HUES6 (cell line): ENCODE results near the gene ACKR2.

Source experiments
- H3K27ac ChIP-seq: 2 replicates; pipeline ENCODE4 v1.7.0; 2013; ENCODE audit warnings: low read depth, mild to moderate bottlenecking, low read length, inconsistent platforms
- H3K27me3 ChIP-seq: 2 replicates; pipeline ENCODE4 v1.6.1; 2013; ENCODE audit warnings: low read length; ENCODE audit not compliant: control insufficient read depth, insufficient read depth
- H3K36me3 ChIP-seq: 2 replicates; pipeline ENCODE4 v1.6.1; 2013; ENCODE audit warnings: low read length; ENCODE audit not compliant: control insufficient read depth, insufficient read depth
- H3K4me1 ChIP-seq: 2 replicates; pipeline ENCODE4 v1.6.1; 2013; ENCODE audit warnings: low read length; ENCODE audit not compliant: control insufficient read depth, insufficient read depth
- H3K4me3 ChIP-seq: 2 replicates; pipeline ENCODE4 v1.5.1; 2013; ENCODE audit warnings: low read depth, low read length
- H3K9ac ChIP-seq: one replicate; pipeline ENCODE4 v1.6.1; 2013; ENCODE audit warnings: mild to moderate bottlenecking, low read length
- H3K9me3 ChIP-seq: 2 replicates; pipeline ENCODE4 v1.6.1; 2013; ENCODE audit warnings: low read depth, low read length; ENCODE audit not compliant: control insufficient read depth, insufficient read depth

ACKR2 gene

DNA sequence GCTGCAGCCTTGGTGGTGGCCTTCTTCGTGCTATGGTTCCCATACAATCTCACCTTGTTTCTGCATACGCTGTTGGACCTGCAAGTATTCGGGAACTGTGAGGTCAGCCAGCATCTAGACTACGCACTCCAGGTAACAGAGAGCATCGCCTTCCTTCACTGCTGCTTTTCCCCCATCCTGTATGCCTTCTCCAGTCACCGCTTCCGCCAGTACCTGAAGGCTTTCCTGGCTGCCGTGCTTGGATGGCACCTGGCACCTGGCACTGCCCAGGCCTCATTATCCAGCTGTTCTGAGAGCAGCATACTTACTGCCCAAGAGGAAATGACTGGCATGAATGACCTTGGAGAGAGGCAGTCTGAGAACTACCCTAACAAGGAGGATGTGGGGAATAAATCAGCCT is 56.0 kb downstream of the ACKR2 start:
- H3K27me3 ChIP-seq, result no peaks in the 10 kb centered on the region
- no peaks in the 10 kb centered on the region for H3K4me1 ChIP-seq
- H3K27ac ChIP-seq, result no peak overlapping the region
- no peaks in the 10 kb centered on the region for H3K9me3 ChIP-seq
- no peaks in the 10 kb centered on the region for H3K36me3 ChIP-seq
- H3K4me3 ChIP-seq, result no peak overlapping the region
- no peak overlapping the region for H3K9ac ChIP-seq

DNA sequence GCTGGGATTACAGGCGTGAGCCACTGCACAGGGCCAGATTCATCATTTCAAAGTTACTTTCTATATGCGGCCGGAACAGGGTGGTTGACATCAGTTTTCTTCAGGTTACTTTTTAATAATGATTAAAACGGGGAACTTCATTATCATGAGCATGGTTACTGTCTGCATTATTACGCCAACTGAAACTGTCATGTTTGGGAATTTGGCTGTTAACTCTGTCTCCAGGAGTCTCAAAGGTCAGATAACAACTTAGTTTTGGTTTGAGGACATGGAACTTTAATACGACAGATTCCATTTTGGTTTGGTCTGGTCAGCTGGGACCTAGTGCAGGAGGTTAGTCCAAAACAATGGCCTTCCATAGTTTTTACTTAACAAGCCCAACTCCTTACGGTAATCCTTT is 57.9 kb downstream of the ACKR2 start:
- H3K4me3 ChIP-seq, result no peak overlapping the region
- H3K9ac ChIP-seq, result no peak overlapping the region
- no peaks in the 10 kb centered on the region for H3K27me3 ChIP-seq
- H3K4me1 ChIP-seq, result no peaks in the 10 kb centered on the region
- H3K9me3 ChIP-seq, result no peaks in the 10 kb centered on the region
- H3K27ac ChIP-seq, result no peak overlapping the region
- no peaks in the 10 kb centered on the region for H3K36me3 ChIP-seq

DNA sequence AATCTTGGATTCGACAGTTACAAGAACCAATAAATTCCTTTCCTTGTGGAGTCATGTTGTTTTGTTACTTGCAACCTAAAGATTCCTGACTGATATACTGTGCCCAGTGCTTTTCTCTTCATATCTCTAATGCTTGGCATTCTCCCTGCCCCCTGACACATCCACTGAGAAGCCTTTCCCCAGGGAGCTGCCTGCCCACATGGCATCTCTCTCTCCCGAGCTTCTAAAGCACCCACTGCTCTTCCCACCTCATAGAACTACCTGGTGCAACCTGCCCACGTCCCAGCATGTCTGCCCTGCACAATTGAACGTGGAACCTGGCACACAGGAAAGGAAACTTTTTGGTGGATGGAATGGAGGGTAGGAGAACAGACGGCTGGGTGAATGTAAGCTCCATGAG is 59.6 kb downstream of the ACKR2 start:
- no peaks in the 10 kb centered on the region for H3K9me3 ChIP-seq
- H3K27me3 ChIP-seq, result no peaks in the 10 kb centered on the region
- H3K36me3 ChIP-seq, result no peaks in the 10 kb centered on the region
- no peak overlapping the region for H3K27ac ChIP-seq
- H3K4me1 ChIP-seq, result no peaks in the 10 kb centered on the region
- no peak overlapping the region for H3K9ac ChIP-seq
- no peak overlapping the region for H3K4me3 ChIP-seq

DNA sequence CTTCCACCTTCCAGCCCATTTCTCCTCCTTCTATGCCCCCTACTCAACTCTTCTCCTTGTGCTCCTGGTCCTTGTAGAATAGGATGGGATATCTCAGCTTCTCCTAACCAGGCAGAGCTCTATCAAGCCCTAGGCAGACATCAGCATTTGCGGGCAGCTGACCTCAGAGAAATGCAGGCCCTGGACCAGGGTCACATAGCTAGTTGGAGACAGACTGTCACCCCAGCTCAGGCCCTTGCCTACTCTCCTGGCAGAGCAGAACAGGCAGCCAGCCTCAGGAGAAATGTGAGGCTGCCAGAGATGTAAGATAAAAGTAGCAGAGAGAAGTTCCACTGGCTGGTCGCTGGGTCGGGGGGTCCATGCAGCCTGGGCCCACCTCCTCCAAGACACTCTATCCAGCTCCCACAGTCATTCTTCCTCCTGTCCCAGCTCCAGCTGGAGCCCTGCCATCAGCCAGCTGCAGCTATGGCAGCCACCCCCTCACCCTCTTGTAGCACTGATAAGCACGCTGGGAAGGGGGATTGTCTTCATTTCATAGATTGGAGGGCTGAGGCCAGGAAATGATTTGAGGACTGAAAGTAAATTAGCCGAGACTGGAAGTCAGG is 62.4 kb downstream of the ACKR2 start:
- Histone ChIP-seq H3K36me3 (no peaks in the 10 kb centered on the region), H3K27me3 (0 out of 2 replicates have a peak, but pooled peaks cover 5% of the 10 kb centered on the region), H3K9me3 (no peaks in the 10 kb centered on the region), H3K4me1 (no peaks in the 10 kb centered on the region), H3K9ac (no peak overlapping the region), H3K4me3 (no peak overlapping the region), H3K27ac (no peak overlapping the region)

DNA sequence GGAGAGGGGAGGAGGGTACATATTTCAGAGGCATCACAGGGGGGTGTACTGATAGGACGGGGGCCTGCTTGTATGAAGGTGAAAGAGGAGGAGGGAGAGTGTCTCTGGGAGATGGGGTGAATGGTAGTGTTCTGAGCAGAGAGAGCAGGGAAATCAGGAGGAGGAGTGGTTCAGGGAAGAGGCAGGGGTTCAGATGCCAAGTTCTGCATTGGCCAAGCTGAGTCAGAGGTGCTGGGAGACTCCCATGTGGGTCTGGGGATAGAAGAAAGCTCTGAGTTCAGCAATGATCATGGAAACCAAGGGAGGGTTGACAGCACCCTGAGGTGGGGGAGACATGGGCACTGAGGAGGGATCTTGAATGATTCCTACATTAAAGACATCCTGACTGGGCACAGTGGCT is 63.5 kb downstream of the ACKR2 start:
- H3K27ac ChIP-seq, result no peak overlapping the region
- no peak overlapping the region for H3K4me3 ChIP-seq
- H3K4me1 ChIP-seq, result no peaks in the 10 kb centered on the region
- no peak overlapping the region for H3K9ac ChIP-seq
- no peaks in the 10 kb centered on the region for H3K36me3 ChIP-seq
- no peaks in the 10 kb centered on the region for H3K9me3 ChIP-seq
- H3K27me3 ChIP-seq, result 0 out of 2 replicates have a peak, but pooled peaks cover 5% of the 10 kb centered on the region

DNA sequence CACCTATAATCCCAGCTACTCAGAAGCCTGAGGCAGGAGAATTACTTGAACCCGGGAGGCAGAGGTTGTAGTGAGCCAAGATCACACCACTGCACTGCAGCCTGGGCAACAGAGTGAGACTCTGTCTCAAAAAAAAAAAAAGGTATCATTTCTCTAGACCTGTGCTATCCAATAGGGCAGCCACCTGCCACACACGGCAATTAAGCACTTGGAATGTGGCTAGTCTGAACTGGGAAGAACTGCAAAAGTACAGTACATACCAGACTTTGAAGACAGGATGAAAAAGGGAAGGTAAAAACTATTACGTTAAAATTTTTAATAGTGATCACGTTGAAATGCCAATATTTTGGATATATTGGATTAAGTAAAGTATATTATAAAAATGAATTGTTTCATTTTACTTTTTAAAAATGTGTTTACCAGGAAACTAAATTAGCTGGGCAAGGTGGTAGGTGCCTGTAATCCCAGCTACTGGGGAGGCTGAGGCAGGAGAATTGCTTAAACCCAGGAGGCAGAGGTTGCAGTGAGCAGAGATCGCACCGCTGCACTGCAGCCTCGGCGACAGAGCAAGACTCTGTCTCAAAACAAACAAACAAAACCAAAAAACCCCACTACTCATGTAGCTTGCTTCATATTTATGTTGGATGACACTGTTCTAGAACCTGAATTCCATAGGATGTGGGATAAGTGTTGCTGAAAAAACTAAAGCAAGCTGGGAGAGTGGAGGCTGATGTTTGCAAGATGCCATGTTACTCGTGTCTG is 64.2 kb downstream of the ACKR2 start:
- Histone ChIP-seq H3K9ac (no peak overlapping the region), H3K4me3 (no peak overlapping the region), H3K9me3 (no peaks in the 10 kb centered on the region), H3K4me1 (no peaks in the 10 kb centered on the region), H3K27ac (no peak overlapping the region), H3K36me3 (no peaks in the 10 kb centered on the region), H3K27me3 (0 out of 2 replicates have a peak, but pooled peaks cover 5% of the 10 kb centered on the region)

DNA sequence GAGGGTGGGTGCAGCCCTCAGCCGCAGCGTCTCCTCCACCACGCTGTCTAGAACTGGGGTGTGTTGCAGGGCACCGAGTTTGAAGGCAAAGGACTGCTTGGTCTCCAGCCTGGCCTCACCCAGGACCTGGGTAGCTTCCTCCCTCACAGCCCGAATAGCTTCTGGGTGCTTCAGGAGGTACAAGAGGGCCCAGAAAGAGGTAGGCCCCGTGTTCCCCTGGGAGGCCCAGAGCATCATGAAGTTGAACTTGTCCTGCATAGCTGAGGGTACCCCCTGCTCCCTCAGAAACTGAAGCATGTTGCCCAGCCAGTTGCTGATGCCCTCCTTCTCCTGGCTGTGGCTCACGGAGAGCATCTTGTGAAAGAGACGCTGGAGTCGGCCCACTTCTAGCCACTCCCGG is 65.5 kb downstream of the ACKR2 start:
- Histone ChIP-seq H3K27ac (no peak overlapping the region), H3K36me3 (no peaks in the 10 kb centered on the region), H3K27me3 (0 out of 2 replicates have a peak, but pooled peaks cover 5% of the 10 kb centered on the region), H3K9me3 (no peaks in the 10 kb centered on the region), H3K9ac (no peak overlapping the region), H3K4me1 (no peaks in the 10 kb centered on the region), H3K4me3 (no peak overlapping the region)

DNA sequence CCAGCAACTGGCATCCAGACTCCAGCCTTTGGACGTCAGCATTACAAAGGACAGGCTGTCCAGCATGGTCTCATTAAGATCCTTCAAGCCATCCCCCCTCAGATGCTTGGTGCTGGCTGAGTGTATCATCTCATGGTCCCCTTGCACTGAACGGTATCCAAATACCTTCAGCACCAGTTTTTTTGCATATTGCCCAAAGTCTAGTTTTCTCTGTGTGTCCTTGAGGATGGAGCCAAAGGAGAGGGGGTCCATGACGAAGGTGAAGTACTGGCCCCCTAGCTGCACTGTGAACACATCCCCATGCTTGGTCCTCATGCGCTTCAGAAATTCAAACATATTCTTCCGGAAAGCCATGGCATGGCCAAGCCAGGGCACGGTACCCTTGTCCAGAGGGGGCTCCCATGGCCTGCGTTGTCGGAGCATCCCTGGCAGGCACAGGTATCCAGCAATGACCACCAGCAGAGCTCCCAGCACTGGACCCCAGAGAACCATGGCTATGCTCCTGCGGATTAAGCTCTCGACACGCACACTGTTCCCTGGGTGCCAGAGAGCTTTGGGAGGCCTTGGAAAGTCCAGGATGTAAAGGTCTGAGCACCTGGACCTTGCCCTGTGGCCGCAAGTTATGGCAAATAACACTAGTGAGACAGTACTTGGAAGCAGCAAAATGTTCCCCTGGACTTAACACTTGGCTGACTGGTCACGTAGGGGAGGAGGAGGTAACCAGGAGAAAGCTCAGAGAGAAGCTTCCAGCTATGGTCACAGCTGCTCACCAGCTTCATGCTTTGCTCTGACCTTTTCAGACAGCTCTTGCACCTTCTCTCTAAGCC is 66.3 kb downstream of the ACKR2 start, which contains the start of gene CYP8B1:
Gene CYP8B1, minus strand, starts transcription at position 555 of the 827 bp plus-strand sequence. Its CDS starts 63 bp downstream, at position 492.
- Histone ChIP-seq H3K4me1 (peaks cover 3% of the 10 kb centered on the region; the same call in 1 of the 2 replicates), H3K9ac (no peak within 1 kb of the TSS), H3K27me3 (0 out of 2 replicates have a peak, but pooled peaks cover 5% of the 10 kb centered on the region), H3K9me3 (no peaks in the 10 kb centered on the region), H3K36me3 (no peaks in the 10 kb centered on the region), H3K27ac (no peak within 1 kb of the TSS), H3K4me3 (no peak within 1 kb of the TSS)

DNA sequence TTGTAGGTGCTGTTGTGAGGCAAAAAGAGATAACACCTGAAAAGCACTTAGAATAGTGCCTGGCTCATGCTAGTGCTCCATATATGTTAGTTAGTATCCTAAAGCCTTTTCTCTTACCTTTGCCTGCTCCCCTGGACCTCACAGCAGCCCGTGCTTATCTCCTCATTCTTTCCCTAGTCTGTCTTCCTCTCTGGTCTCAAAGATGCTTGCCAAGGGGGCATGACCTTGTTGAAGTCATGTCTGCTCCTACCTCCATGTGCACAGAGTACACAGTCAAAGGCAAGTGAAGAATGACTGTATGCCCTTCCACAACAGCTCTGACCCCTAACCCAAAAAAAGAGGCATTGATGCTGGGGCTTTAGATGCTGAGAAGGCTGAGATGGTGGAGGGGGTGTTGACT is 67.2 kb downstream of the ACKR2 start:
- Histone ChIP-seq H3K36me3 (no peaks in the 10 kb centered on the region), H3K9ac (no peak overlapping the region), H3K4me3 (no peak overlapping the region), H3K9me3 (no peaks in the 10 kb centered on the region), H3K4me1 (peaks cover 7% of the 10 kb centered on the region), H3K27me3 (0 out of 2 replicates have a peak, but pooled peaks cover 5% of the 10 kb centered on the region), H3K27ac (no peak overlapping the region)

DNA sequence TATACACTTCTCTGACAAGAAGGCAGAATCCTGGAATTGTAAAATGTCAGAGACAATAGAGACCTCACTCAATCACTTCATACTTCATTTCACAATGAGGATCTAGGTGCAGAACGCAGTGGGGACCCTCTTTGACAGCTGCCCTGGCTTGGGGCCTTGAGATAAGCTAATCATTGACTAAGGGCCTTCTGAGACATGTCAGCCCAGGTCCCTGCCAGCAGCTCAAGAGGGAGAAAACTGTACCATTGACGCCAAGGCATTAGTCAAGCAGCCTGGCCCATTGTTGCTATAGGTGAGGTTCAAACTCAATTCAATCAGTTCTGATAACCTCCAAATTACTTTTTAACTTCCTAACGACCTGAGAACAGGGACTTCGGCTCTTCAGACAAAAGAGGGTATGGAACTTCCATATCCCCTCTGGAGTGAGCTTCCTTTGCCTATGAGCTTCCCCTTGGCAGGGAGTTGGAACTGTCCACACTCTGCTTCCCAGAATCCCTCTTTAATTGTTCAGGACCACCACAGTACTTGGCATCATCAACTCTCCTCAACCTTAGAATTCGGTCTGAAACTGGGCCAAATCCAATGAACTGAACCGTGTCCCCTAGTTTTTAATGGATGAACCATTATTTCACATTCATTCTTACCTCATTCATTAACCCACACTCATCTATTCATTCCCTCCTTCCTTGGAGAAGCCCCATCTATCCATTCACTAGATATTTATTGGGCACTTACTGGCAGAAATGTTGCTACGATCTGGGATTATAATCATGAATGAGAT is 67.9 kb downstream of the ACKR2 start:
- H3K27me3 ChIP-seq, result 0 out of 2 replicates have a peak, but pooled peaks cover 5% of the 10 kb centered on the region
- peaks cover 11% of the 10 kb centered on the region for H3K4me1 ChIP-seq
- no peaks in the 10 kb centered on the region for H3K36me3 ChIP-seq
- no peak overlapping the region for H3K9ac ChIP-seq
- H3K27ac ChIP-seq, result no peak overlapping the region
- H3K9me3 ChIP-seq, result no peaks in the 10 kb centered on the region
- H3K4me3 ChIP-seq, result no peak overlapping the region
